B cell (primary cell): ENCODE measurements around the gene CACYBP. TPM values are rescaled to one million over a fixed set of nuclear protein-coding genes. Genes with fewer than 3 reads are reported as not detected.
A peak's percentile ranks its signal among the peaks of the same experiment; 100 is the strongest.

ENCODE experiments used
- ATAC-seq: fragments of 200-7000 bp; cut with Tn5 transposase; one replicate; pipeline ENCODE4 v1.10.0; 2021; ENCODE audit warnings: low read depth, mild to moderate bottlenecking, moderate number of reproducible peaks, moderate library complexity
- CTCF ChIA-PET: fragments of 350-600 bp; sonication (Branson Sonifier 250); formaldehyde crosslinking; loops from one replicate; lab custom pipeline; 2021; ENCODE audit warnings: antibody characterized with exemption, inconsistent platforms; lab: Charles Lee
- POLR2A ChIA-PET: fragments of 350-600 bp; sonication (Branson Sonifier 250); formaldehyde crosslinking; loops from one replicate; lab custom pipeline; 2021; ENCODE audit warnings: antibody characterized with exemption; lab: Charles Lee
- DNase-seq: peaks from one replicate; pipeline ENCODE4 v3.0.0; 2013
- H2AFZ ChIP-seq: 2 replicates; pipeline ENCODE4 v1.6.1; 2012; ENCODE audit warnings: mild to moderate bottlenecking, low read depth, low read length; ENCODE audit not compliant: insufficient read depth, poor library complexity, severe bottlenecking
- H3K27ac ChIP-seq, 2 donors: 1 replicate in 1 of 2; 2 replicates in 1 of 2; pipeline ENCODE4 v1.5.1; 2012 to 2013; ENCODE audit warnings: low read length in 2 of 2, mild to moderate bottlenecking in 2 of 2, moderate library complexity in 1 of 2
- H3K27me3 ChIP-seq, 4 experiments: fragments of 200-600 bp in 1 of 4; sonication (generic) in 1 of 4; replicated peaks in 1 of 4; 1 replicate in 2 of 4; 2 replicates in 2 of 4; pipeline versions ENCODE4 v1.6.1 to v1.7.0; 2013 to 2016; ENCODE audit warnings: low read length in 3 of 4, mild to moderate bottlenecking in 2 of 4, mixed read lengths in 1 of 4, moderate library complexity in 1 of 4; ENCODE audit not compliant: insufficient read depth in 4 of 4, control insufficient read depth in 3 of 4; ENCODE audit errors: control extremely low read depth in 1 of 4
- H3K36me3 ChIP-seq, 2 experiments: replicated peaks in 1 of 2; 1 replicate in 1 of 2; 2 replicates in 1 of 2; pipeline versions ENCODE4 v1.6.1 to v1.7.1; 2013; ENCODE audit warnings: low read length in 1 of 2; ENCODE audit not compliant: insufficient read depth in 2 of 2, control insufficient read depth in 1 of 2; ENCODE audit errors: control extremely low read depth in 1 of 2, extremely low read depth in 1 of 2
- H3K4me1 ChIP-seq, 2 donors: fragments of 200-600 bp in 1 of 2; sonication (generic) in 1 of 2; 1 replicate in 1 of 2; 2 replicates in 1 of 2; pipeline versions ENCODE4 v1.5.1 to v1.6.1; 2013 to 2017; ENCODE audit warnings: low read length in 2 of 2; ENCODE audit not compliant: control insufficient read depth in 2 of 2, insufficient read depth in 2 of 2
- H3K4me2 ChIP-seq: replicated peaks from 2 replicates; pipeline ENCODE3; 2012; ENCODE audit warnings: mild to moderate bottlenecking, low read depth, low read length; ENCODE audit not compliant: poor library complexity, severe bottlenecking
- H3K4me3 ChIP-seq, 5 experiments: fragments of 200-600 bp in 1 of 5; sonication (generic) in 1 of 5; 1 replicate in 3 of 5; 2 replicates in 2 of 5; pipeline versions ENCODE4 v1.5.1 to v1.7.0; 2011 to 2016; ENCODE audit warnings: low read length in 4 of 5, mild to moderate bottlenecking in 4 of 5, low read depth in 2 of 5, control low read depth in 1 of 5, moderate library complexity in 1 of 5; ENCODE audit not compliant: insufficient read depth in 1 of 5; ENCODE audit errors: control extremely low read depth in 1 of 5, extremely low read depth in 1 of 5
- H3K79me2 ChIP-seq: fragments of 200-600 bp; sonication (generic); one replicate; pipeline ENCODE4 v1.6.0; 2016; ENCODE audit warnings: low read length; ENCODE audit not compliant: control insufficient read depth, insufficient read depth
- H3K9ac ChIP-seq: fragments of 200-600 bp; sonication (generic); 2 replicates; pipeline ENCODE4 v1.6.1; 2017; ENCODE audit warnings: mild to moderate bottlenecking, low read length, moderate library complexity
- H3K9me3 ChIP-seq, 3 donors: one replicate each; pipeline versions ENCODE4 v1.6.1 to v1.7.1; 2013; ENCODE audit warnings: low read length in 2 of 3; ENCODE audit not compliant: control insufficient read depth in 2 of 3, insufficient read depth in 1 of 3; ENCODE audit errors: control extremely low read depth in 1 of 3
- H4K20me1 ChIP-seq: 2 replicates; pipeline ENCODE4 v1.6.0; 2012; ENCODE audit warnings: mild to moderate bottlenecking, low read length; ENCODE audit not compliant: insufficient read depth, control insufficient read depth, poor library complexity, severe bottlenecking
- H3K27ac Mint-ChIP-seq: one replicate; pipeline ENCODE4 v1.8.0; 2021; ENCODE audit warnings: mixed read lengths
- H3K27me3 Mint-ChIP-seq: one replicate; pipeline ENCODE4 v1.8.0; 2021; ENCODE audit warnings: mixed read lengths
- H3K4me1 Mint-ChIP-seq: one replicate; pipeline ENCODE4 v1.8.0; 2021; ENCODE audit warnings: mixed read lengths
- H3K4me3 Mint-ChIP-seq: one replicate; pipeline ENCODE4 v1.8.0; 2021; ENCODE audit warnings: mixed read lengths
- H3K9me3 Mint-ChIP-seq: one replicate; pipeline ENCODE4 v1.8.0; 2022; ENCODE audit warnings: mixed read lengths; ENCODE audit not compliant: insufficient read depth
- CTCF ChIP-seq: fragments of 200-600 bp; IDR thresholded peaks from one replicate; pipeline ENCODE4 v1.8.0; 2022; ENCODE audit warnings: antibody characterized with exemption, mild to moderate bottlenecking
- EZH2 ChIP-seq: IDR thresholded peaks from 2 replicates; pipeline ENCODE4 v1.6.1; 2012; ENCODE audit warnings: borderline replicate concordance, low read depth, mild to moderate bottlenecking, moderate library complexity, low read length; ENCODE audit not compliant: insufficient read depth, poor library complexity, severe bottlenecking
- WGBS: methylation state at CpG from one replicate; pipeline ENCODE4 v1.1.5; 2013; ENCODE audit warnings: missing lambda C conversion rate; ENCODE audit not compliant: insufficient coverage; 5-methylcytosine and 5-hydroxymethylcytosine counted together
- intact Hi-C: fragments of 100-400 bp; cut with micrococcal nuclease; formaldehyde crosslinking; loops from one replicate; pipeline ENCODE4 v1.10.0; 2022
- polyA plus RNA-seq: library from polyadenylated mRNA; depleted of rRNA; stranded (reverse); fragments of >200 nt; gene quantifications from 2 replicates; pipeline ENCODE4 v1.2.3, GENCODE V29; 2012
- total RNA-seq, 2 donors: library from RNA; stranded (reverse); fragments of 120-200 nt in 1 of 2; gene quantifications; 1 replicate in 1 of 2; 2 replicates in 1 of 2; pipeline versions ENCODE4 v1.2.3 to v1.2.4, GENCODE V29; 2013 to 2022

CACYBP gene
- total and polyA plus RNA-seq, 2 donors (not counting 1 experiment from before 2014, with no cell fraction given) = 16.2 to 71.1 TPM

- H3K27me3 ChIP-seq = no peaks in the 10 kb centered on the region
- ATAC-seq = no peak
- H3K4me2 ChIP-seq = peak overlapping the region; percentile 6
- intact Hi-C loops = loop anchor here (5.0 kb wide), 1 partner anchor 169 kb away; no protein-coding TSS in a partner anchor
- Mint-ChIP-seq H3K27me3 (no peaks in the 10 kb centered on the region), H3K4me3 (peak overlapping the region; percentile 82), H3K4me1 (peaks cover 57% of the 10 kb centered on the region), H3K9me3 (no peaks in the 10 kb centered on the region), H3K27ac (peak overlapping the region; percentile 83)
- no peaks in the 10 kb centered on the region for H3K9me3 ChIP-seq
- H3K27ac ChIP-seq = peak overlapping the region; percentile 43 to 44
- CTCF ChIA-PET = interaction anchor here (1.1 to 2.5 kb wide), 9 partner anchors 12 to 193 kb away, joined by 3 to 12 read pairs (median 6); no protein-coding TSS in a partner anchor
- peak overlapping the region in 1 of 5 experiments; percentile 48 for H3K4me3 ChIP-seq
- H3K79me2 ChIP-seq = no peaks in the 10 kb centered on the region
- H3K9ac ChIP-seq = no peak overlapping the region
- H4K20me1 ChIP-seq = no peaks in the 10 kb centered on the region
- peaks cover 0 to 16% of the 10 kb centered on the region in 2 experiments for H3K36me3 ChIP-seq
- no peak overlapping the region for H2AFZ ChIP-seq
- no peak for DNase-seq
- POLR2A ChIA-PET = interaction anchor here (0.5 to 1.4 kb wide), 4 partner anchors 18 to 166 kb away, joined by 3 to 7 read pairs (median 3); no protein-coding TSS in a partner anchor
- no CpG with 5 or more reads among the region's 1 CpG for WGBS
- peaks cover 40 to 51% of the 10 kb centered on the region in 2 donors for H3K4me1 ChIP-seq
- TF ChIP-seq EZH2 = no peak
- TF ChIP-seq CTCF = no peak
Measured at GRCh38 chr1:174966008-174966572, 33.7 kb upstream of the CACYBP start.
